GM19240 (cell line): ENCODE data around the gene CADPS2.
A peak's percentile ranks its signal among the peaks of the same experiment; 100 is the strongest.

Experiments
- DNase-seq: peaks from one replicate; pipeline ENCODE4 v3.0.0; 2011; ENCODE audit warnings: low spot score; ENCODE audit not compliant: insufficient read length

CADPS2 gene

GRCh38 chr7:122886357-122887081 is at the start of gene CADPS2:
Gene CADPS2 (minus strand): TSS chr7:122886460. CDS start chr7:122886337, 123 bp downstream.
- peak; percentile 19 for DNase-seq

GRCh38 chr7:122935620-122936019 is 49.4 kb upstream of the CADPS2 start:
- no peak for DNase-seq

- no peak for DNase-seq
These were observed 33.5 kb upstream of the CADPS2 start for GRCh38 chr7:122919643-122920181.

GRCh38 chr7:122914812-122915211 is 28.6 kb upstream of the CADPS2 start:
- no peak for DNase-seq

GRCh38 chr7:122913608-122914007 is 27.3 kb upstream of the CADPS2 start:
- no peak for DNase-seq

- DNase-seq, result no peak
These were observed 16.7 kb upstream of the CADPS2 start for GRCh38 chr7:122902751-122903495.

- no peak for DNase-seq
These were observed 15.0 kb upstream of the CADPS2 start for GRCh38 chr7:122901250-122901649.

GRCh38 chr7:122896509-122896908 is 10.2 kb upstream of the CADPS2 start:
- no peak for DNase-seq

GRCh38 chr7:122893486-122893885 is 7.2 kb upstream of the CADPS2 start:
- DNase-seq, result no peak

GRCh38 chr7:122889116-122889515 is 2.9 kb upstream of the CADPS2 start:
- no peak for DNase-seq

GRCh38 chr7:122887848-122888247 is 1.6 kb upstream of the CADPS2 start:
- DNase-seq, result no peak

GRCh38 chr7:122887198-122887597 is 938 bp upstream of the CADPS2 start:
- no peak for DNase-seq

GRCh38 chr7:122885583-122886356 is 490 bp downstream of the CADPS2 start:
- no peak for DNase-seq

GRCh38 chr7:122884186-122884585 is 2.1 kb downstream of the CADPS2 start:
- no peak for DNase-seq

- DNase-seq, result no peak
These were observed 3.1 kb downstream of the CADPS2 start for GRCh38 chr7:122883049-122883680.

- DNase-seq, result no peak
These were observed 4.9 kb downstream of the CADPS2 start for GRCh38 chr7:122881324-122881723.

GRCh38 chr7:122869260-122869659 is 17.0 kb downstream of the CADPS2 start:
- DNase-seq, result no peak

GRCh38 chr7:122867471-122867980 is 18.7 kb downstream of the CADPS2 start:
- no peak for DNase-seq

- DNase-seq, result no peak
These were observed 21.4 kb downstream of the CADPS2 start for GRCh38 chr7:122864838-122865237.

GRCh38 chr7:122864016-122864415 is 22.2 kb downstream of the CADPS2 start:
- no peak for DNase-seq

GRCh38 chr7:122858320-122858719 is 27.9 kb downstream of the CADPS2 start:
- no peak for DNase-seq
